Kidney epithelial cell (primary cell): ENCODE measurements around the gene BLOC1S2. TPM values are rescaled to one million over a fixed set of nuclear protein-coding genes. Genes with fewer than 3 reads are reported as not detected.

Experiments used
- DNase-seq: peaks from one replicate; pipeline ENCODE4 v3.0.0-alpha.2; 2010; ENCODE audit warnings: low read depth
- H3K27me3 ChIP-seq: 2 replicates; pipeline ENCODE4 v1.6.0; 2011; ENCODE audit warnings: low read length; ENCODE audit not compliant: control insufficient read depth, insufficient read depth
- H3K36me3 ChIP-seq: 2 replicates; pipeline ENCODE4 v1.5.1; 2011; ENCODE audit warnings: low read length; ENCODE audit not compliant: control insufficient read depth, insufficient read depth
- H3K4me3 ChIP-seq: 2 replicates; pipeline ENCODE4 v1.5.1; 2011; ENCODE audit warnings: low read depth, mild to moderate bottlenecking, control low read depth, low read length
- CTCF ChIP-seq: IDR thresholded peaks from 2 replicates; pipeline ENCODE4 v1.5.1; 2011; ENCODE audit warnings: mild to moderate bottlenecking, moderate library complexity, low read length, control low read depth, inconsistent platforms; ENCODE audit not compliant: insufficient read depth, poor library complexity, severe bottlenecking
- total RNA-seq: library from RNA; depleted of rRNA; stranded (reverse); fragments of >200 nt; gene quantifications from 2 replicates; pipeline ENCODE4 v1.2.3, GENCODE V29; 2015

Gene BLOC1S2
- total RNA-seq, 1 donor from 2014 or later = 81.7 TPM

- no peaks in the 10 kb centered on the region for H3K36me3 ChIP-seq
- TF ChIP-seq CTCF = no peak
- no peak for DNase-seq
- H3K27me3 ChIP-seq = peaks cover 8% of the 10 kb centered on the region
- H3K4me3 ChIP-seq = no peak overlapping the region
These were observed 29.1 kb upstream of the BLOC1S2 start for GRCh38 chr10:100315615-100316014.

DNA sequence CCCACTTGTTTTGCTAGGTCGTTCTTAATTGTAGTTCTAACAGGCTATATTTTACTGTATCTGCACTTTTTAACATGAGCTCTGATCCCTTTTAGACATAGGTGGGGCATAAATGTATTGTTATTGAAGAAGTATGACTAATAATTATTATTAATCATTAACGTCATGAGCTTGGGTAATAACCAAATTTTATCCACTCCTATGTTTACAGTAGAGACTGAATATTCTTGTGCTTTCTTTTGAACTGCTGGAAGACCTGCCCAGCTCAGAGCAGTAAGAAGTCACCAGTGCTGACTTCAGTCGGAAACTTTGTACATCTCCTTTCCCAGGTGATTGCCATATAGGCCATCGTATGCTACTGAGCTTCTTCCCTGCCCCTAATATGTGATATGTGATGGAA, 24.8 kb upstream of the BLOC1S2 start:
- Histone ChIP-seq H3K4me3 (no peak overlapping the region), H3K27me3 (peaks cover 8% of the 10 kb centered on the region), H3K36me3 (no peaks in the 10 kb centered on the region)
- TF ChIP-seq CTCF = no peak
- DNase-seq = no peak

GRCh38 chr10:100307684-100308083, 21.2 kb upstream of the BLOC1S2 start:
- peaks cover 8% of the 10 kb centered on the region for H3K27me3 ChIP-seq
- no peak overlapping the region for H3K4me3 ChIP-seq
- H3K36me3 ChIP-seq = no peaks in the 10 kb centered on the region
- DNase-seq = no peak
- TF ChIP-seq CTCF = no peak

DNA sequence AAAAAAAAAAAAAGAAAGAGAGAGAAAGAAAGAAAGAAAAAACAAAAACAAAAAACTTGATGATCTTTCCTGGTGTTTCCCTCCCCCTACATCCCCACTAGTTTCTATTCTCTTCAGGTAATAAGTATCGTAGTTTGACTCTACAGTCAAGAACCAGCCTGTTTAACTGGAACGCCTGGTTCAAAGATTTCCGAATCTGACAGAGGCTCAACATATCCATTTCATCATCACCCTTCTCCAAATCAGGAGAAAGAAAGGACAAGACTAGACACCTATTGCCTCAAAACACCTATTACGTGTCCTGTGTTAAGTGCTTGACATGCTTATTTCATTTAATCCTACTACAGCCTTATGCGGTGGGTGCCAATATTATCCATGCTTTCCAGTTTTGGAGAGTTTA, 20.4 kb upstream of the BLOC1S2 start:
- Histone ChIP-seq H3K4me3 (no peak overlapping the region), H3K36me3 (no peaks in the 10 kb centered on the region), H3K27me3 (peaks cover 8% of the 10 kb centered on the region)
- TF ChIP-seq CTCF = no peak
- DNase-seq = no peak

- H3K36me3 ChIP-seq = no peaks in the 10 kb centered on the region
These were observed 17.9 kb upstream of the BLOC1S2 start for GRCh38 chr10:100304414-100304813.

More at GRCh38 chr10:100304414-100304813, 17.9 kb upstream of the BLOC1S2 start:
- Histone ChIP-seq H3K4me3 (no peak overlapping the region), H3K27me3 (peaks cover 6% of the 10 kb centered on the region)
- no peak for TF ChIP-seq CTCF
- DNase-seq = no peak
